ENCODE measurements around the gene PLVAP. TPM values are rescaled to one million over a fixed set of nuclear protein-coding genes. Genes with fewer than 3 reads are reported as not detected.

PLVAP gene
- total and polyA plus RNA-seq, 2 experiments from 2014 or later, result not detected

- TF ChIP-seq, protein P1, sequence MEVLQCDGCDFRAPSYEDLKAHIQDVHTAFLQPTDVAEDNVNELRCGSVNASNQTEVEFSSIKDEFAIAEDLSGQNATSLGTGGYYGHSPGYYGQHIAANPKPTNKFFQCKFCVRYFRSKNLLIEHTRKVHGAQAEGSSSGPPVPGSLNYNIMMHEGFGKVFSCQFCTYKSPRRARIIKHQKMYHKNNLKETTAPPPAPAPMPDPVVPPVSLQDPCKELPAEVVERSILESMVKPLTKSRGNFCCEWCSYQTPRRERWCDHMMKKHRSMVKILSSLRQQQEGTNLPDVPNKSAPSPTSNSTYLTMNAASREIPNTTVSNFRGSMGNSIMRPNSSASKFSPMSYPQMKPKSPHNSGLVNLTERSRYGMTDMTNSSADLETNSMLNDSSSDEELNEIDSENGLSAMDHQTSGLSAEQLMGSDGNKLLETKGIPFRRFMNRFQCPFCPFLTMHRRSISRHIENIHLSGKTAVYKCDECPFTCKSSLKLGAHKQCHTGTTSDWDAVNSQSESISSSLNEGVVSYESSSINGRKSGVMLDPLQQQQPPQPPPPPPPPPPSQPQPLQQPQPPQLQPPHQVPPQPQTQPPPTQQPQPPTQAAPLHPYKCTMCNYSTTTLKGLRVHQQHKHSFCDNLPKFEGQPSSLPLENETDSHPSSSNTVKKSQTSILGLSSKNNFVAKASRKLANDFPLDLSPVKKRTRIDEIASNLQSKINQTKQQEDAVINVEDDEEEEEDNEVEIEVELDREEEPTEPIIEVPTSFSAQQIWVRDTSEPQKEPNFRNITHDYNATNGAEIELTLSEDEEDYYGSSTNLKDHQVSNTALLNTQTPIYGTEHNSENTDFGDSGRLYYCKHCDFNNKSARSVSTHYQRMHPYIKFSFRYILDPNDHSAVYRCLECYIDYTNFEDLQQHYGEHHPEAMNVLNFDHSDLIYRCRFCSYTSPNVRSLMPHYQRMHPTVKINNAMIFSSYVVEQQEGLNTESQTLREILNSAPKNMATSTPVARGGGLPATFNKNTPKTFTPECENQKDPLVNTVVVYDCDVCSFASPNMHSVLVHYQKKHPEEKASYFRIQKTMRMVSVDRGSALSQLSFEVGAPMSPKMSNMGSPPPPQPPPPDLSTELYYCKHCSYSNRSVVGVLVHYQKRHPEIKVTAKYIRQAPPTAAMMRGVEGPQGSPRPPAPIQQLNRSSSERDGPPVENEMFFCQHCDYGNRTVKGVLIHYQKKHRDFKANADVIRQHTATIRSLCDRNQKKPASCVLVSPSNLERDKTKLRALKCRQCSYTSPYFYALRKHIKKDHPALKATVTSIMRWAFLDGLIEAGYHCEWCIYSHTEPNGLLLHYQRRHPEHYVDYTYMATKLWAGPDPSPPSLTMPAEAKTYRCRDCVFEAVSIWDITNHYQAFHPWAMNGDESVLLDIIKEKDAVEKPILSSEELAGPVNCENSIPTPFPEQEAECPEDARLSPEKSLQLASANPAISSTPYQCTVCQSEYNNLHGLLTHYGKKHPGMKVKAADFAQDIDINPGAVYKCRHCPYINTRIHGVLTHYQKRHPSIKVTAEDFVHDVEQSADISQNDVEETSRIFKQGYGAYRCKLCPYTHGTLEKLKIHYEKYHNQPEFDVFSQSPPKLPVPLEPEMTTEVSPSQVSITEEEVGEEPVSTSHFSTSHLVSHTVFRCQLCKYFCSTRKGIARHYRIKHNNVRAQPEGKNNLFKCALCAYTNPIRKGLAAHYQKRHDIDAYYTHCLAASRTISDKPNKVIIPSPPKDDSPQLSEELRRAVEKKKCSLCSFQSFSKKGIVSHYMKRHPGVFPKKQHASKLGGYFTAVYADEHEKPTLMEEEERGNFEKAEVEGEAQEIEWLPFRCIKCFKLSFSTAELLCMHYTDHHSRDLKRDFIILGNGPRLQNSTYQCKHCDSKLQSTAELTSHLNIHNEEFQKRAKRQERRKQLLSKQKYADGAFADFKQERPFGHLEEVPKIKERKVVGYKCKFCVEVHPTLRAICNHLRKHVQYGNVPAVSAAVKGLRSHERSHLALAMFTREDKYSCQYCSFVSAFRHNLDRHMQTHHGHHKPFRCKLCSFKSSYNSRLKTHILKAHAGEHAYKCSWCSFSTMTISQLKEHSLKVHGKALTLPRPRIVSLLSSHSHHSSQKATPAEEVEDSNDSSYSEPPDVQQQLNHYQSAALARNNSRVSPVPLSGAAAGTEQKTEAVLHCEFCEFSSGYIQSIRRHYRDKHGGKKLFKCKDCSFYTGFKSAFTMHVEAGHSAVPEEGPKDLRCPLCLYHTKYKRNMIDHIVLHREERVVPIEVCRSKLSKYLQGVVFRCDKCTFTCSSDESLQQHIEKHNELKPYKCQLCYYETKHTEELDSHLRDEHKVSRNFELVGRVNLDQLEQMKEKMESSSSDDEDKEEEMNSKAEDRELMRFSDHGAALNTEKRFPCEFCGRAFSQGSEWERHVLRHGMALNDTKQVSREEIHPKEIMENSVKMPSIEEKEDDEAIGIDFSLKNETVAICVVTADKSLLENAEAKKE (CRISPR knock-in tag; IDR thresholded peaks at IDR 0.05), result no peak
- TF ChIP-seq CREB1 (CRISPR knock-in tag; IDR thresholded peaks at IDR 0.05; ENCODE audit: low read depth), result no peak
- no peak for TF ChIP-seq EZH2 (IDR thresholded peaks at IDR 0.05; ENCODE audit: low read depth, unreplicated experiment)
- TF ChIP-seq POLR2AphosphoS5 (IDR thresholded peaks at IDR 0.05; ENCODE audit: low read depth), result no peak
- TF ChIP-seq NANOG (IDR thresholded peaks at IDR 0.05; ENCODE audit: borderline replicate concordance), result no peak
- no peak for TF ChIP-seq ZNF114 (CRISPR knock-in tag; IDR thresholded peaks at IDR 0.05)
Observed at GRCh38 chr19:17357724-17358123, 19.4 kb downstream of the PLVAP start (continued).

DNA sequence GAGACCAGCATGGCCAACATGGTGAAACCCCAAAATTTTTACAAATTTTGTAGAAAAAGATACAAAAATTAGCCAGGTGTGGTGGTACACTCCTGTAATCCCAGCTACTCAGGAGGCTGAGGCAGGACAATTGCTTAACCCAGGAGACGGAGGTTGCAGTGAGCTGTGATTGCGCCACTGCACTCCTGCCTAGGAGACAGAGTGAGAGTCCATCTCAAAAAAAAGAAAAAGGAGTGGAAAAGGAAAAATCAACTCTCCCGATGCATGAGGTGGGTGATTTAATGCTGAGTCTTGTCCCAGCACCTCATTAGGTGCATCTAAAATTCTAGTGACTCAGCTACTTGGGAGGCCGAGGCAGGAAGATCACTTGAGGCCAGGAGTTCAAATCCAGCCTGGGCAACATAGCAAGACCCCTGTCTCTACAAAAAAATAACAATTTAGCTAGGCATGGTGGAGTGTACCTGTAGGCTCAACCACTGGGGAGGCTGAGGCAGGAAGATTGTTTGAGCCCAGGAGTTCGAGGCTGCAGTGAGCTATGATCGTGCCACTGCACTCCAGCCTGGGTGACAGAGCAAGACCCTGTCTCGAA, 20.0 kb downstream of the PLVAP start:
- Histone ChIP-seq H4K20me1 (replicated peaks; ENCODE audit: insufficient read depth) (no peaks in the 10 kb centered on the region), H3K4me1 (ENCODE audit: insufficient read depth) (no peaks in the 10 kb centered on the region), H3K4me3 (no peak overlapping the region), H3F3A (replicated peaks; ENCODE audit: low read depth) (no peaks in the 10 kb centered on the region), H3K9me2 (ENCODE audit: insufficient read depth) (no peaks in the 10 kb centered on the region), H2AFZ (no peak overlapping the region), H3K79me2 (replicated peaks; ENCODE audit: insufficient read depth) (no peaks in the 10 kb centered on the region), H3K27me3 (ENCODE audit: insufficient read depth) (no peaks in the 10 kb centered on the region), H3K36me3 (ENCODE audit: insufficient read depth) (no peaks in the 10 kb centered on the region), H3K4me2 (no peak overlapping the region), H3K27ac (ENCODE audit: low read depth) (no peak overlapping the region)
- H3K27me3 Mint-ChIP-seq (ENCODE audit: insufficient read depth, low read depth, poor library complexity), result peaks cover 14% of the 10 kb centered on the region
- peaks cover 8% of the 10 kb centered on the region; the same call in 2 of the 3 replicates for H3K4me1 Mint-ChIP-seq
- ATAC-seq, result no peak
- no peak for DNase-seq (ENCODE audit: low spot score)
- H3K27ac Mint-ChIP-seq, result no peak overlapping the region
- H3K36me3 Mint-ChIP-seq (ENCODE audit: low read depth), result no peaks in the 10 kb centered on the region
- H3K9me3 Mint-ChIP-seq, result no peaks in the 10 kb centered on the region
- no peak overlapping the region for H3K4me3 Mint-ChIP-seq
- TF ChIP-seq EZH2 (IDR thresholded peaks at IDR 0.05; ENCODE audit: low read depth, unreplicated experiment) (no peak), CTCF (conservative IDR thresholded peaks at IDR 0.05; ENCODE audit: low read depth in 2 of 2) (no peak), JUNB (IDR thresholded peaks at IDR 0.05; ENCODE audit: unreplicated experiment) (no peak), ZNF331 (CRISPR knock-in tag; IDR thresholded peaks at IDR 0.05; ENCODE audit: low read depth) (no peak), REST (IDR thresholded peaks at IDR 0.05; ENCODE audit: unreplicated experiment) (no peak), NANOG (IDR thresholded peaks at IDR 0.05; ENCODE audit: borderline replicate concordance) (no peak)
- TF ChIP-seq, protein P2, sequence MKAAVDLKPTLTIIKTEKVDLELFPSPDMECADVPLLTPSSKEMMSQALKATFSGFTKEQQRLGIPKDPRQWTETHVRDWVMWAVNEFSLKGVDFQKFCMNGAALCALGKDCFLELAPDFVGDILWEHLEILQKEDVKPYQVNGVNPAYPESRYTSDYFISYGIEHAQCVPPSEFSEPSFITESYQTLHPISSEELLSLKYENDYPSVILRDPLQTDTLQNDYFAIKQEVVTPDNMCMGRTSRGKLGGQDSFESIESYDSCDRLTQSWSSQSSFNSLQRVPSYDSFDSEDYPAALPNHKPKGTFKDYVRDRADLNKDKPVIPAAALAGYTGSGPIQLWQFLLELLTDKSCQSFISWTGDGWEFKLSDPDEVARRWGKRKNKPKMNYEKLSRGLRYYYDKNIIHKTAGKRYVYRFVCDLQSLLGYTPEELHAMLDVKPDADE (IDR thresholded peaks at IDR 0.05), result no peak
